ENCODE data around the gene SVEP1. TPM values are rescaled to one million over a fixed set of nuclear protein-coding genes. Genes with fewer than 3 reads are reported as not detected.

Gene SVEP1
- total RNA-seq, 1 donor from 2014 or later, result 6.7 TPM

GRCh38 chr9:110463499-110463898 lies 116.0 kb downstream of the SVEP1 start:
- intact Hi-C loops (cut with DNase I), result no loop called here
- DNase-seq (ENCODE audit: low spot score), result no peak

- intact Hi-C loops (cut with DNase I), result loop anchor here (10.0 kb wide), 1 partner anchor 128 kb away; no protein-coding TSS in a partner anchor
- no peak for DNase-seq (ENCODE audit: low spot score)
Measured at GRCh38 chr9:110457245-110457644, 122.3 kb downstream of the SVEP1 start.

GRCh38 chr9:110456681-110457080 lies 122.9 kb downstream of the SVEP1 start:
- intact Hi-C loops (cut with DNase I), result loop anchor here (10.0 kb wide), 1 partner anchor 128 kb away; no protein-coding TSS in a partner anchor
- no peak for DNase-seq (ENCODE audit: low spot score)

GRCh38 chr9:110455860-110456259 lies 123.7 kb downstream of the SVEP1 start:
- intact Hi-C loops (cut with DNase I), result loop anchor here (10.0 kb wide), 1 partner anchor 129 kb away; no protein-coding TSS in a partner anchor
- DNase-seq (ENCODE audit: low spot score), result no peak

- intact Hi-C loops (cut with DNase I), result loop anchor here (5.0 to 10.0 kb wide), 2 partner anchors 132 to 170 kb away; no protein-coding TSS in a partner anchor
- no peak for DNase-seq (ENCODE audit: low spot score)
Measured at GRCh38 chr9:110452227-110452801, 127.2 kb downstream of the SVEP1 start.

GRCh38 chr9:110451726-110452125 lies 127.8 kb downstream of the SVEP1 start:
- DNase-seq (ENCODE audit: low spot score), result no peak
- intact Hi-C loops (cut with DNase I), result loop anchor here (5.0 to 10.0 kb wide), 2 partner anchors 133 to 171 kb away; no protein-coding TSS in a partner anchor

GRCh38 chr9:110447476-110447875 lies 132.1 kb downstream of the SVEP1 start:
- intact Hi-C loops (cut with DNase I), result no loop called here
- DNase-seq (ENCODE audit: low spot score), result no peak

GRCh38 chr9:110446171-110446570 lies 133.4 kb downstream of the SVEP1 start:
- intact Hi-C loops (cut with DNase I), result no loop called here
- DNase-seq (ENCODE audit: low spot score), result no peak

- DNase-seq (ENCODE audit: low spot score), result no peak
- intact Hi-C loops (cut with DNase I), result no loop called here
Measured at GRCh38 chr9:110444911-110445310, 134.6 kb downstream of the SVEP1 start.

- intact Hi-C loops (cut with DNase I), result no loop called here
- DNase-seq (ENCODE audit: low spot score), result no peak
Measured at GRCh38 chr9:110443866-110444220, 135.7 kb downstream of the SVEP1 start.

GRCh38 chr9:110443146-110443865 lies 136.2 kb downstream of the SVEP1 start:
- DNase-seq (ENCODE audit: low spot score), result no peak
- intact Hi-C loops (cut with DNase I), result no loop called here

GRCh38 chr9:110440796-110441195 lies 138.7 kb downstream of the SVEP1 start:
- no peak for DNase-seq (ENCODE audit: low spot score)
- intact Hi-C loops (cut with DNase I), result no loop called here

GRCh38 chr9:110440172-110440571 lies 139.4 kb downstream of the SVEP1 start:
- intact Hi-C loops (cut with DNase I), result no loop called here
- no peak for DNase-seq (ENCODE audit: low spot score)

GRCh38 chr9:110432253-110432652 lies 147.3 kb downstream of the SVEP1 start:
- intact Hi-C loops (cut with DNase I), result no loop called here

GRCh38 chr9:110429453-110429852 lies 150.1 kb downstream of the SVEP1 start:
- intact Hi-C loops (cut with DNase I), result no loop called here
- no peak for DNase-seq (ENCODE audit: low spot score)

More at GRCh38 chr9:110432253-110432652, 147.3 kb downstream of the SVEP1 start:
- no peak for DNase-seq (ENCODE audit: low spot score)

GRCh38 chr9:110427497-110428104 lies 151.9 kb downstream of the SVEP1 start:
- intact Hi-C loops (cut with DNase I), result no loop called here
- no peak for DNase-seq (ENCODE audit: low spot score)

- no peak for DNase-seq (ENCODE audit: low spot score)
- intact Hi-C loops (cut with DNase I), result no loop called here
Measured at GRCh38 chr9:110426052-110426709, 153.4 kb downstream of the SVEP1 start.

GRCh38 chr9:110414471-110414870 lies 165.1 kb downstream of the SVEP1 start:
- intact Hi-C loops (cut with DNase I), result no loop called here
- DNase-seq (ENCODE audit: low spot score), result no peak

GRCh38 chr9:110410961-110411360 lies 168.6 kb downstream of the SVEP1 start:
- DNase-seq (ENCODE audit: low spot score), result no peak
- intact Hi-C loops (cut with DNase I), result no loop called here

GRCh38 chr9:110408598-110408997 lies 170.9 kb downstream of the SVEP1 start:
- DNase-seq (ENCODE audit: low spot score), result no peak
- intact Hi-C loops (cut with DNase I), result no loop called here

All from cardiac septum (tissue), 1 donor.